Urothelium cell line (cell line): ENCODE measurements around the gene GJA1.
A peak's percentile ranks its signal among the peaks of the same experiment; 100 is the strongest.
"Not testable (repeated sequence)": the region's sequence is repeated elsewhere in the genome, so short reads cannot be mapped to it uniquely, and the experiment has no call there.

Source experiments
- DNase-seq: peaks from one replicate; pipeline ENCODE4 v3.0.0; 2011; ENCODE audit warnings: low spot score, mixed read lengths
- FAIRE-seq: peaks from 2 replicates; lab custom pipeline; 2011; peaks lifted over from hg19 to GRCh38; lab: Jason Lieb, UNC

Gene GJA1

DNA sequence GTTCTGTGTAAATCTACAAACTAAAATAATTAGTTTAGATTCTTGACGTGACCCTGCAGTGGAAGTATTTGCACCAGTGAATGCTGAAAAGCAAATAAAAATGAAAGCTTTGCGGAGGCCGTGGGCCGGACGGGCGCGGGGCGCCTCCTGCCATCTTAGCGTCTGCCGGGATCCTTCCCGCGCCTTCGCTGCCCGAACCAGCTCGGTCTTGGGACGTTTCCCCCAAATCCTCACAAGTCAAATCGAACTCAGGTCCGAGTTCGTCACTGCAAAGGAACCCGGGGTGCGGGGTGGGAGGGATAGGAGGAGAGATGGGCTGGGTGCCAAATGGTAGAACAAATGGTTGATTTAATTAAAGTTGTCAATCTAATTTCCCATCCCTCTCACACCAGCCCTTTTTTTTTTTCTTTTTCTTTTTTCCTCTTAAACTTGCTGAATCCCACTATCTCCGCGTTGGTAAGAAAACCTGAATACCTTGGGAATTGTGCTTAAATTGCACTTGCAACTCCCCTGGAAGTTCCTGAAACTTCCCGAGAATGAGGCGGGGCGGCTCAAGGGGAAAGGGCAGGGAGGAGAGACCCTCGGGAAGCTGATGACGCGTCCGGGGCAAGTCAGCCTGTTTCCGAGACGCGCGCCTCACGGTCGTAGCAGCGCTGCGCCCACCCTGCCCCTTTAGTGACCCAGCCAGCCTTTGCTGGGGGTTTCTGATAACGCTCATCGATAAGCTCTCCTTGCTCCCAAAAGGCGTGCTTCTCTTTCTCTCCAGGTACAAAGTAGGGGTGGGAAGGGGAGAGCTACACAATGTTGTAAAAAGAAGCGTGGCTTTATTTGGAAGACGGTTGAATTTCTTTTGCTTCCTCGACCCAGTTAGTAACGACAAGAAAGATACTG is 1.8 kb downstream of the GJA1 start:
- DNase-seq (peak; percentile 41), FAIRE-seq (no peak)

DNA sequence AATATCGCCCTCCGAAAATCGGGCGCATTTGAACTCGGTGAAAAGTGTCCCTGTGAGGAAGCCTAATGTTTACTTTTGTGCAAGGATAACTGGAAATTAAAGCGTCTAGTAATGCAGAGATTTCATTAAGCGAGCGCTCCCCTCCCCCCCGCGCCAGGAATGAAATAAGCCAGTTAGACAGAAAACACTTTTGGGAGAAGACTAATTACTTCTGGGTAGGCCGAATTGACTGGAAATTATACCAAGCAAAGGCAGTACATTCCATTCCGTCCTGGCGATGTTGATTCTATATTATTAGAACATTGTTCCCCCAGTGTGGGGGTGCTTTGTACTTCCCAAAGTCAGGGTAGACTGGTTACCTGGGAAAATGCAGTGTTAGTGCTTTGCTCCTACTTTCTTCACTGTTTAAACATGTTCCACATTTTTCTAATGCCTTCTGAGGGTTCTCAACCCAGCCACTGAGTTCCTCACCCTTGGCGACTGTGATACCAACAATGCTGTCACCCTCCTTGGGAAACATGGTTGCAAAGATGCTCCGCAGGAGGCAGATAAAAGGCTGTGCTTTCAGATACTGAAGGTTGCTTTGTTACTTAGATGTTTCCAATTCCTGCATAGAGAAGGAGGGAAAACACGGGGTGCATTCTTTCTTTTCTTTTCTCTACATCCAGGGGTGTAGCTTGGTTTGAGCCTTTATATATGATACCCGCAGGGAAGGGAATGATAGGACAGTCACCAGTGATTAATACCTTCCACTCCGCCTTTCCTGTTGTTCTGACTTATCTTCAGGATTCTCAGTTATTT is 2.6 kb downstream of the GJA1 start:
- DNase-seq (peak; percentile 2), FAIRE-seq (no peak)

GRCh38 chr6:121438869-121439268 is 3.4 kb downstream of the GJA1 start:
- no peak for FAIRE-seq
- DNase-seq = no peak

DNA sequence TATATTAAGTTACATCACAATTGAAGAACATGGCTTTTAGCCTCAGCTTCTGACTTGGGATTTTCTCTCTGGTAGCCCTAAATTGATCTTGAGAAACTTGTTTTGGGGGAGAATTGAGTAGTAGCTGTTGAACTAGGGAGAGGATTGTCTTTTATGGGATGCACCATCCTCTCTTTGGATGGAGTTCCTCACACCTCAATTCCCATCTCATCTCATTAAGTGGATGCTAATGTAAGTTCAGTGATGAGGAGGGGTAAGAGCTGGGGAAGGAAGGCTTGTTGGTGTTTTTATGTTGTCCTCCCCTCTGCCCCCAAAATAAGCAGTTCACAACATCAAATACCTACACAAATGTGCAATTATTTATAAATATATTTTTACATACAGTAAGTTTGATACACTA is 4.0 kb downstream of the GJA1 start:
- no peak for DNase-seq
- no peak for FAIRE-seq

DNA sequence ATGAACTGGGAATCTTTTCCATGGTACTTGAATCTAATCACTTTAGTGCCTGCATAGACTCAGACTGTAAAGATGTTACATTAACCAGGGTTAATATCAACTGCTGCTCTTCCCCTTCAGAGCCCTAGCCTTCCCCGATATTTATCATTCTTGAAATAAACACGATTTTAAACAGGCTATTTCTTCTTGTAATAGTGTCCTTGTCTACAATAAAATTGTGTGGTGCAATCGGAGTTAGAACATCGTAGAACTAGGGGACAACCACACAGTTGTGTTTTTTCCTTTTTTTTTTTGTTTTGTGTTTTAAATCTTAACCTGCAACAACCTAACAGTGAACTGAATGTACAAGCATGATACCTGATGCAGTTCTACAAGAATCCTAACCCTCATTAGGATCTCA is 4.5 kb downstream of the GJA1 start:
- DNase-seq (no peak), FAIRE-seq (no peak)

GRCh38 chr6:121441477-121441876 is 6.0 kb downstream of the GJA1 start:
- FAIRE-seq (no peak), DNase-seq (no peak)

DNA sequence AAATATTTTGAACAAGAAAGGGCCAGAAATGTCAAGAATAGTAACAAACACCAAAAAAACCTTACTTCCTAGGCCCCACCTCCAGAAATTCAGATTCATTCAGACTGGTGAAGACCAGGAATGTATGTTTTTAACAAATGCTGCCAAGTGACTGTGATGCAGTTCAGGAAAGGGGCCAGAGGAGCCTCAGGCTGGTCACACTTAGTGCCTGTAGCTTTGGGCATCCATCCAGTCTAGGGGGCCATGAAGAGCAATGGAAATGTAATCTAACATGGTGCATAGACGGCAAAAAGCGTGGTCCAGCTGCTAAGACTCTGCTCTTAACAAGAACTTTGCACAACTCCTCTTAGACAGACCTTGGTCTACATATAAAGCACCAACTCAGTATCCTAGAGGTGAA is 7.1 kb downstream of the GJA1 start:
- FAIRE-seq = no peak

GRCh38 chr6:121443971-121444541 is 8.6 kb downstream of the GJA1 start:
- FAIRE-seq = no peak
- DNase-seq = no peak

More for the DNA sequence above, 7.1 kb downstream of the GJA1 start:
- no peak for DNase-seq

GRCh38 chr6:121446705-121447104 is 11.3 kb downstream of the GJA1 start:
- DNase-seq = not testable (repeated sequence)
- FAIRE-seq = peak; percentile 79

GRCh38 chr6:121447746-121448145 is 12.3 kb downstream of the GJA1 start:
- FAIRE-seq, DNase-seq: not testable (repeated sequence)

DNA sequence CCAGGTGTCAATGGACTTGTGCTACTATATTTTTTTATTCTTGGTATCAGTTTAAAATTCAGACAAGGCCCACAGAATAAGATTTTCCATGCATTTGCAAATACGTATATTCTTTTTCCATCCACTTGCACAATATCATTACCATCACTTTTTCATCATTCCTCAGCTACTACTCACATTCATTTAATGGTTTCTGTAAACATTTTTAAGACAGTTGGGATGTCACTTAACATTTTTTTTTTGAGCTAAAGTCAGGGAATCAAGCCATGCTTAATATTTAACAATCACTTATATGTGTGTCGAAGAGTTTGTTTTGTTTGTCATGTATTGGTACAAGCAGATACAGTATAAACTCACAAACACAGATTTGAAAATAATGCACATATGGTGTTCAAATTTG is 13.1 kb downstream of the GJA1 start:
- DNase-seq, FAIRE-seq: not testable (repeated sequence)

GRCh38 chr6:121449331-121449730 is 13.9 kb downstream of the GJA1 start:
- FAIRE-seq (no peak), DNase-seq (no peak)

GRCh38 chr6:121450242-121450641 is 14.8 kb downstream of the GJA1 start:
- DNase-seq (no peak), FAIRE-seq (no peak)

DNA sequence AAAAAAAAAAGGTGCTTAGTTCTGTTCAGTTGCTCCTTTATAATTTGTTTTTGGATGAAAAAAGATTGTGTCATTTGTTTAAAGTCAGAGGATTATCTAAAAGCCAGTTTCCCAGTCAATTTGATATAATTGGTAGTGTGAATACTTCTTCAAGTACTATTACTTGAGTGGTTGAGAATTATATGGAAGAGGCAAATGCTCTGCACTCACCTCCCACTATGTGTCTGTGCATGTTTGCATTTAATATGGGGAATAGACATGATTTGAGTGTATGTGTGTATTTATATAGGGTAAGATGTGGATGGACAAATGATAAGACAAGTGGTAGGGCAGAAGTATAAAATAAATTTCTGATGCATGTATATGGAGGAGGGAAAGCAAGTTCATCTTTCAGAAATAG is 15.8 kb downstream of the GJA1 start:
- FAIRE-seq (no peak), DNase-seq (no peak)

- no peak for FAIRE-seq
- no peak for DNase-seq
Measured at GRCh38 chr6:121453191-121453590, 17.7 kb downstream of the GJA1 start.

DNA sequence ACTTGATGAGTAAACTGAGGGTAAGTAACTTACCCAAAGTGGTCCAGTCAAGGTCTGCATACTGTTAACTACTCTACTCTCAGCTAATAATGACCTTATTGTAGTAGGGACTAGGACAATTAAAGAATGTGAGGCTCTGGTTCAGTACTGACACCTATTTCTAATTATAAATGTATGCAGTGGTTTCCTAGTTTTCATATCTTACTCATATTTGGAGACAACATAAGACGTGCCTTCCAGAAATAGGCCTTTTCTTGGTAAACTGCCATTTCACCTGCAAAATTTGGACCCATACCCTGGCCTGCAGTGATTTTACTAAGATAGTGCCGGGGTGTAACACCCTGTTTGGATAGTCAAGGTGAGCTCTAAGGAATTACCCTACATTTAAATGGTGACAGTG is 24.7 kb downstream of the GJA1 start:
- FAIRE-seq = no peak

GRCh38 chr6:121463087-121463486 is 27.6 kb downstream of the GJA1 start:
- FAIRE-seq = no peak

More for the DNA sequence above, 24.7 kb downstream of the GJA1 start:
- no peak for DNase-seq

DNA sequence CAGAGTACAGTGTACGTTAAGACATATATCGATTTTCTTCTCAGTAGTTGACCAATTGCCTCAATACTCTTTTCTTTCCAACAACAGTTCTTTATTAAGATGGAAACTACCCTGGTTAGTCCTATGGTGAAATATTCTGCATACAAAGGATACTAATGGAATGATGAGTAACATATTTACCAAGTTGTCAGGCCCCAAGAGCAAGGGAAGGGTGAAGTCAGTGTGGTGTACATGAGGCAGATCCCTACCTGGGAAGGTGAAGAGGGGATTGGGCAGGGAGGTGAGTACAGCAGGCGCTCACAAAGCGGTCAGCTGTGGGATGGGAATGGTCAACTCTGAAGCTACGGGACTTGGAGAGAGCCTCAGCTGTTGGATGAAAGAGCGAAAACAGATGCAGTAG is 29.7 kb downstream of the GJA1 start:
- FAIRE-seq = no peak
- DNase-seq = no peak

More at GRCh38 chr6:121463087-121463486, 27.6 kb downstream of the GJA1 start:
- DNase-seq = no peak

- DNase-seq = no peak
- FAIRE-seq = no peak
Measured at GRCh38 chr6:121479486-121480098, 44.1 kb downstream of the GJA1 start.

DNA sequence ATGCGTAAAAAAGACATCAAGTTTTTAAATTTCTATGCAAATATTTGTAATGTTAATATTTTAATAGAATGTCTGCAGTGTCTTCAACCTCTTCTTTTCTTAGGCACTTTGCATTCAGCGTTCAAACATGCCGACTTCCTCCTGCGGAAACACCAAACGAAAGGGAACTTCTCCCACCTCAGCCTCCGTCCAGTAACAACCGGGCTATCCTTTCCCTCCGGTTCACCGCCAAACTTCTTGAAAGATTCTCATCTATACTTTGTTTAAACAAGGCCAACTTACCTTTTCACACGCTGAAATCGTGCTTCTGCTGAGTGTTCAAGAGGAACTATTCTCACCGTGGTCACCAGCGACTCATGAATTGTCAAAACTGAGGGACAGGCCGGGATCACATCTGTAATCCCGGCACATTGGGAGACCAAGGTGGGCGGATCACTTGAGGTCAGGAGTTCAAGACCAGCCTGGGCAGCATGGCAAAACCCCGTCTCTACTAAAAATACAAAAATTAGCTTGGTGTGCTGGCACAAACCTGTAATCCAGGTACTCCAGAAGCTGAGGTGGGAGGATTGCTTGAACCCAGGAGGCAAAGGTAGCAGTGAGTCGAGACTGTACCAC is 44.8 kb downstream of the GJA1 start:
- DNase-seq (no peak), FAIRE-seq (no peak)
